Activated CD8-positive, alpha-beta T cell treated with anti-CD3 and anti-CD28 coated beads, Interleukin-2, amount 10 ng/mL, durations not matched to agents 7 days and 5 days (primary cell): ENCODE data around the gene ERAL1. TPM values are rescaled to one million over a fixed set of nuclear protein-coding genes. Genes with fewer than 3 reads are reported as not detected.

Experiments used
- ATAC-seq: fragments of 150-1000 bp; cut with Tn5 transposase; one replicate; pipeline ENCODE4 v1.10.0; 2021; ENCODE audit warnings: moderate library complexity
- CTCF ChIA-PET: fragments of 350-600 bp; sonication (Branson Sonifier 250); formaldehyde crosslinking; loops from one replicate; lab custom pipeline; 2021; ENCODE audit warnings: antibody characterized with exemption; lab: Charles Lee
- POLR2A ChIA-PET: fragments of 350-600 bp; sonication (Branson Sonifier 250); formaldehyde crosslinking; loops from one replicate; lab custom pipeline; 2021; ENCODE audit warnings: antibody characterized with exemption; lab: Charles Lee
- DNase-seq: peaks from one replicate; pipeline ENCODE4 v3.0.0-alpha.2; 2020
- H3K27ac Mint-ChIP-seq: one replicate; pipeline ENCODE4 v1.8.0; 2021; ENCODE audit warnings: mild to moderate bottlenecking, mixed read lengths
- H3K27me3 Mint-ChIP-seq: one replicate; pipeline ENCODE4 v1.8.0; 2021; ENCODE audit warnings: low read depth, mixed read lengths
- H3K36me3 Mint-ChIP-seq: one replicate; pipeline ENCODE4 v1.8.0; 2021; ENCODE audit warnings: low read depth, mixed read lengths
- H3K4me1 Mint-ChIP-seq: one replicate; pipeline ENCODE4 v1.8.0; 2021; ENCODE audit warnings: low read depth, mixed read lengths
- H3K4me3 Mint-ChIP-seq: one replicate; pipeline ENCODE4 v1.8.0; 2021; ENCODE audit warnings: mild to moderate bottlenecking, mixed read lengths
- H3K9me3 Mint-ChIP-seq: one replicate; pipeline ENCODE4 v1.8.0; 2022; ENCODE audit warnings: mixed read lengths; ENCODE audit not compliant: insufficient read depth
- microRNA-seq: library from miRNA; unstranded; fragments of <30 nt; microRNA quantifications from one replicate; pipeline ENCODE4 v1.2.0, GENCODE V29; 2022
- total RNA-seq, 2 experiments: library from RNA; stranded (reverse); gene quantifications; one replicate each; pipeline ENCODE4 v1.2.3, GENCODE V29; 2021

Gene ERAL1
- total RNA-seq, 2 experiments from 2014 or later = 46.3 to 50.7 TPM

DNA sequence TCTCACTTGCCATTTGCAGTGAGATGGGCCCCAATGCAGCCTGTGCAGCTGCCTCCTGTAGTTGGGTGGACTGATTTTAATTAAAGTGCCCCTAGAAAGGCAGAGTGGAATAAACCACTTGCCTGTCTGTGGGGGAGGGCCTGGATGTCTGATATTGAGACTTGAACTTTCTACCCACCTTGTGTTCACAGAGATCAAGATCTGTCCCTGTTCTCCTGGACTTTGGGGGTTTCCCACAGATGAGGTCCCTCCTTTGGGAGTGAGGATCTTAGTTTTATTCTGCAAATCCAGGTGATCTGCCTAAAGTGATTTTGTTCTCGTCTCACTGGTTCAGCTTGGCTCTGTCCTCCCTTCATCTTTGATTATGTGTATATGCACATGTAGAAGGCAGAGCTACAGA, 55.7 kb downstream of the ERAL1 start:
- Mint-ChIP-seq H3K4me1 (no peaks in the 10 kb centered on the region), H3K4me3 (no peak overlapping the region), H3K36me3 (peaks cover 74% of the 10 kb centered on the region), H3K27ac (no peak overlapping the region), H3K9me3 (no peaks in the 10 kb centered on the region), H3K27me3 (no peaks in the 10 kb centered on the region)
- CTCF ChIA-PET = interaction anchor here (0.7 to 5.5 kb wide), 9 partner anchors 8 to 183 kb away, joined by 3 to 44 read pairs (median 5); partner anchors contain the start of genes PHF12 and TLCD1
- no peak for DNase-seq
- POLR2A ChIA-PET = interaction anchor here (1.2 kb wide), 1 partner anchor 9 kb away, joined by 3 read pairs; no protein-coding TSS in a partner anchor
- ATAC-seq = no peak

Small RNA genes lying within 50 kb of the gene (microRNA-seq; reads per million reads assigned to microRNA genes)
- not detected for gene MIR451B

Other genes starting within 250 kb of the ERAL1 start
- gene RSKR, start 240.8 kb upstream of the ERAL1 start, total RNA-seq = 10 to 100 TPM; 23.0 to 28.7 TPM
- gene BLTP2, start 209.9 kb upstream of the ERAL1 start, total RNA-seq = 100 to 1,000 TPM; 162 to 169 TPM
- 10 to 100 TPM; 51.7 to 54.5 TPM for gene SDF2, start 193.1 kb upstream of the ERAL1 start, total RNA-seq
- 10 to 100 TPM; 69.4 to 72.8 TPM for gene SUPT6H, start 192.8 kb upstream of the ERAL1 start, total RNA-seq
- gene PROCA1, start 143.1 kb upstream of the ERAL1 start, total RNA-seq = 1 to 10 TPM; 5.3 to 6.1 TPM
- gene RAB34, start 137.1 kb upstream of the ERAL1 start, total RNA-seq = 10 to 100 TPM in 1 of 2 experiments, 1 to 10 TPM in 1; 10.0 to 12.7 TPM
- 1,000 to 10,000 TPM; 1,988 to 2,040 TPM for gene RPL23A, start 135.0 kb upstream of the ERAL1 start, total RNA-seq
- 1 to 10 TPM; 2.8 to 3.0 TPM for gene TLCD1, start 128.8 kb upstream of the ERAL1 start, total RNA-seq
- 1 to 10 TPM; 4.8 to 5.0 TPM for gene NEK8, start 126.2 kb upstream of the ERAL1 start, total RNA-seq
- 10 to 100 TPM; 66.0 to 78.4 TPM for gene TRAF4, start 111.0 kb upstream of the ERAL1 start, total RNA-seq
- 10 to 100 TPM; 15.4 to 17.1 TPM for gene FAM222B, start 12.2 kb upstream of the ERAL1 start, total RNA-seq
- gene FLOT2, start 42.7 kb downstream of the ERAL1 start, total RNA-seq = 100 to 1,000 TPM; 197 to 198 TPM
- gene DHRS13, start 48.1 kb downstream of the ERAL1 start, total RNA-seq = 10 to 100 TPM; 29.2 to 29.3 TPM
- gene PHF12, start 96.5 kb downstream of the ERAL1 start, total RNA-seq = 10 to 100 TPM; 66.5 to 67.4 TPM
- gene SEZ6, start 151.0 kb downstream of the ERAL1 start, total RNA-seq = not detected
- 1 to 10 TPM in 1 of 2 experiments, under 1 TPM in 1; 0.53 to 1.5 TPM for gene PIPOX, start 188.1 kb downstream of the ERAL1 start, total RNA-seq